Amniotic epithelial cell (primary cell): ENCODE measurements around the gene NRIP1.
A peak's percentile ranks its signal among the peaks of the same experiment; 100 is the strongest.
"Not testable (repeated sequence)": the region's sequence is repeated elsewhere in the genome, so short reads cannot be mapped to it uniquely, and the experiment has no call there.

Experiments
- DNase-seq: peaks from one replicate; pipeline ENCODE4 v3.0.0-alpha.2; 2010; ENCODE audit warnings: low read depth

NRIP1 gene

GRCh38 chr21:15037900-15038293 lies 26.9 kb downstream of the NRIP1 start:
- DNase-seq = no peak

DNA sequence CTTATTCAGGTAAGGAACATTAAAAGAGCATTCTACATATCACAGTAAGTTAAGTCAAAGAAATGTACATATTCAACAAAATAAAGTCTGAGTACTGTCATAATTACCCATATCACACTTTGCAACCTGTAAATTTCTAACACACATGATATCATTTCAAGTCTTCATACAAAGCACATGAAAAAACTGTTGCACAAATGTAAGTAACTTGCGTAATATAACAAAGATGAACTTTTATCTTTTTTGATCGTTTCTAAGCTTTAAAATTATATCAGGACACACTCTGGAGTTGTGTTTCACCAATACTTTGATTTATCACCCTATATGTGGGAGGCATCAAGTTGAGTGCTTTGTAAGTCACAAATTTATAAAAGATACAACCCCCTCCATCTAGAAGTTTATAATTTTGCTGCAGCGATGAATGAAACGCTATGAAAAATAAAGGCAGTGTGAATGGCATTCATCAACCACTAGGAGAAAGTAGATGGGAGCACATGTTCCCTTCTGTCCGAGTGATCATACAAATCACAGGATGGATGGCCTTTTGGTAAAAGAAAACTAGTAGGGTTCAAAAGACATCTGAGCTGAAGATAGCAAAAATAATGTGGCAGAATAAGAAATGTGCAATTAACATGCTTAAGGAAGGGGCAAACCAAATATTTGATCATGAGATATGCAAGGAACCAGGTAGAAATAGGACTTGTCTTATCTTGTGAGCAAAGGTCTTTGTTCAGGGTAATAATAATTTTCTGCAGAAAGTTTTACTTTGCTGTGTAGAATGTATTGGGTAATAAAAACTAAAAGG lies 27.5 kb downstream of the NRIP1 start:
- DNase-seq = no peak

DNA sequence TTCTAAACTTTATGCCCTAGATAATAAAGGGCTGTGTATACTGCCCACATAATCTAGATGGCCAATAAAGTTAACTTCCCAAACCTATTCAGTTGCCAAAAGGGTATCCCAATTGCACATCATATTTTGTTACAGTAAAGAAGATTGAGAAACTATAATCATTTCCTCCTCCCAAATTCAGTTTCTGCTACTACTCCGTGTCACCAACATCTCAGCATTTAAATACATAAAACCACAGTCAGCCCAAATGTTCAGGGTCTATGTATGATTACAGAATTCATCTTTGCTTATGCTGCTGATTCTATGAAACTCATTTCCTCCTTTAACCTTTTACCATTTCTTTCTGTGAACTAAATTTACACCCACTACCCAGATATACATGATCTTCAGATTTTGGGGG lies 28.6 kb downstream of the NRIP1 start:
- DNase-seq = no peak

GRCh38 chr21:15034126-15034853 lies 30.5 kb downstream of the NRIP1 start:
- no peak for DNase-seq

DNA sequence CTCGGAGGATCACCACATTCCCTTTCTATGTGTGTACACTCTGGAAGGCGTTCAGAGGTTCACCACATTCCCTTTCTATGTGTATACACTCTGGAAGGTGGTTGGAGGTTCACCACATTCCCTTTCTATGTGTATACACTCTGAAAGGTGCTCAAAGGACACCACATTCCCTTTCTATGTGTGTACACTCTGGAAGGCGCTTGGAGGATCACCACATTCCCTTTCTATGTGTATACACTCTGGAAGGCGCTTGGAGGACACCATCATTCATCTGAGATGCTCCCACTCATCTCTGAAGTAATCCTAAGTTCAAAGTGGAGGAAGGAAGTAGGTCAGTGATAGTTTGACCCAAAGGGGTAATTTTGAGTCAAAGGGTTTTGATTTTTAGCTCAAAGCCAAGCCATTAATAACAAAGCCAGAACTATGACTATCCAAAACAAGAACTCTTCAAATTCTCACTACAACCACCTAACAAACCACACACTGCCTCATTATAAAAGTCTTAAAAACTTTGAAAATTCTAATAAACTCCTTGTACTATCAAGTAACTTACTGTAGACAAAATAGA lies 32.9 kb downstream of the NRIP1 start:
- peak; percentile 84 for DNase-seq

DNA sequence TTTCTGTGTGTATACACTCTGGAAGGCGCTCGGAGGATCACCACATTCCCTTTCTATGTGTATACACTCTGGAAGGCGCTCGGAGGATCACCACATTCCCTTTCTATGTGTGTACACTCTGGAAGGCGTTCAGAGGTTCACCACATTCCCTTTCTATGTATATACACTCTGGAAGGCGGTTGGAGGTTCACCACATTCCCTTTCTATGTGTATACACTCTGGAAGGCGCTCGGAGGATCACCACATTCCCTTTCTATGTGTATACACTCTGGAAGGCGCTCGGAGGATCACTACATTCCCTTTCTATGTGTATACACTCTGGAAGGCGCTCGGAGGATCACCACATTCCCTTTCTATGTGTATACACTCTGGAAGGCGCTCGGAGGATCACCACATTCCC lies 33.4 kb downstream of the NRIP1 start:
- DNase-seq = not testable (repeated sequence)

- DNase-seq = peak; percentile 51
Observed at GRCh38 chr21:15030861-15031260, 33.9 kb downstream of the NRIP1 start.

GRCh38 chr21:15029077-15029476 lies 35.7 kb downstream of the NRIP1 start:
- DNase-seq = no peak

GRCh38 chr21:15028186-15028585 lies 36.6 kb downstream of the NRIP1 start:
- DNase-seq = no peak

DNA sequence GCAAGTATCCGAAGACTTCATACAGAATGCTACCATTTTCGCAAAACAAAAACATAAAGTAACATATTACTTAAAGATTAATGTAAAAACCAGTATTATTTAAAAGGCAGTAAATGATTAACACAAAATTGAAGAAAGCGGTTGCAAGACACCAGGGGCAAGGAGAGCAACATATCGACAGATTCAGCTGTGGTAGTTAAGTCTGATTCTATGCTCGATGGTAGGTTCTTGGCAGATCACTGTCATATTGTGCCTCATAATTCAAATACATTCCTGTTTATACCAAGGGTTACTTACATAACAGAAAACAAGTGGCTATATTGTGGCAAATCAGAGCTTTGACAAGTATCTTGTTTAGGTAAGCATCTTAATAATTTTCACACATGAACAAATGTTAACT lies 37.7 kb downstream of the NRIP1 start:
- no peak for DNase-seq

- DNase-seq = no peak
Observed at GRCh38 chr21:15026370-15026769, 38.4 kb downstream of the NRIP1 start.

DNA sequence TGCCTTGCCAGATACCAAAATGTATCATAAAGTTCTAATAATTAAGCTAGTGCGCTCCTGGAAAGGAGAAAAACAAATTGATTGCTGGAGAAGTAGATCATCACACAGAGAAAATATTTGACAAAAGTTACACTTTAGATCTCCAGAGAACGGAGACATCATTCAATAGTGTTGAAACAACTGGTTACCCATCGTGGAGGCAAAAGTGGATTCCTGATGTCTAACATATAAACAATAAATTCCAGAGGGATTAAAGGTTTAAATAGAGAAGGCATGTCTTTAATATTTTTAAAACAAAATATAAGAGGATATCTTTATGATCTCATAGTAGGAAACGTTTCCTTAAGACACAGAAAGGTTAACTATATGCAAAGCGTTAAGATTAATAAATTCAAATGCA lies 41.0 kb downstream of the NRIP1 start:
- DNase-seq = peak; percentile 86

- DNase-seq = peak; percentile 41
Observed at GRCh38 chr21:15022608-15023261, 42.1 kb downstream of the NRIP1 start.

DNA sequence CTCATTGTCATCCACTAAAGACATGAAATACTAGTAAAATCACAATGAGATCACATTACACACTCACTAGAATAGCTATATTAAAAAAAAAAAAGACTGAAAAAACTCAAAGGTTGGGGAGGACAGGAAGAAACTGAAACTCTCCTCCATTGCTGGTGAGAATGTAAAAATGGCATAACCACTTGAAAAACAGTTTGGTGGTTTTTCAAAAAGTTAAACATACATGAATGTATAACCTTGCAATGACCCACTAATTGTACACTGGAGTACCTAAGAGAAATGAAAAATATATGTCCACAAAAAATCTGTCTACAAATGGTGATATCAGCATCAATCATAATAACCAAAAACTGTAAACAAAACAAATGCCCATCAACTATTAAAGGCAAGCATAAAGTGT lies 44.0 kb downstream of the NRIP1 start:
- DNase-seq = no peak

DNA sequence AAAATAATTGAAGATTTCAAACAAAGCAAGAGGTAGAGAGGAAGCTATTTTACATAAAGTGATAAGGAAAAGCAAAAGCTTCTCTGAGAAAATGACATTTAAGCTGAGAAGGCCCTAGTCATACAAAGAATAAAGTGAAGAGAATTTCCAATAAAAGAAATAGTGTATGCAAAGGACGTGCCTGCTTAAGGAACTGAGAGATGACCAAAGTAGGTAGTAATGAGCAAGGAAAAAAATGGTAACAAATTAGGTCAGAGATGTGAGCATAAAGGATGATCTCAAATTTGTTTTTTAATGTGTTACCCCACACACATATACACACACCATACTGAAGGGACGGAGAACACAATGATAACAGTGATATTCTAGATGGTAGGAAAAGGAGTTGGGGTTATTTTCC lies 46.4 kb downstream of the NRIP1 start:
- DNase-seq = no peak

DNA sequence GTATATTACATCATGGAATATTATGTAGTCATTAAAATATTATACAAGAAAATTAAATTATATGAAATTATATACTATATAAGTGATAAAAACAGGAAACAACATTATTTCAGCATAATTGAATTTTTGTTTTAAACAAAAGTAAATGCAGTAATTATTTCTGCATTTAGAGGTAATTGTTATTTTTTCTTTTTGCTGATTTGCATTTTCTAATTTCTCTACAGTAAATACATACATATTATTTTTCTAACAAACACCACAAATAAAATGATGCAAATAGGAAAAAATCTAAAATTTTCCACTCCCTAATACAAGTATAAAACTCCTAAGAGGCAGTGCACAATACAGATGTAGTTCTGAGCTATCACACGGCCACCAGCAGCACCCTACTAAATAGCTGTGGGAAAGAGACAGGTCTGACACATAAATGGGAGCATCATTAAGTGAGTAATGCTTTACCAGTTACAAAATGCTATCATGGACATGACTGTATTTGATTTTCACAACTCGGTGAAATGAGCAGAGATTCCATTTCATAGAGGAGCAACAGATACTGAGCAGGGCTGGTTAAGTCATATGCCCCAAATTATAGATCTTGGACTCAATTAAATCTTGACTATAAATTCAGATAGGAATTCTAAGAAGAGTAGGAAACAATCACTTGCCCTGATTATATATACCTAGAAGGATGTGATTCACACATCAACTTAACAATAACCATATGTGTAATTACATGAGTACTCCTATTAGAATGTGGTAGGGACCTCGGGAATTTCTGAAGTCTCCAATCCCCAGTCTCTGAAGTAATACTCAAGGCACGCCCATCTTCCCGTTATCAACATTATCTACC lies 49.0 kb downstream of the NRIP1 start:
- peak; percentile 86 for DNase-seq

DNA sequence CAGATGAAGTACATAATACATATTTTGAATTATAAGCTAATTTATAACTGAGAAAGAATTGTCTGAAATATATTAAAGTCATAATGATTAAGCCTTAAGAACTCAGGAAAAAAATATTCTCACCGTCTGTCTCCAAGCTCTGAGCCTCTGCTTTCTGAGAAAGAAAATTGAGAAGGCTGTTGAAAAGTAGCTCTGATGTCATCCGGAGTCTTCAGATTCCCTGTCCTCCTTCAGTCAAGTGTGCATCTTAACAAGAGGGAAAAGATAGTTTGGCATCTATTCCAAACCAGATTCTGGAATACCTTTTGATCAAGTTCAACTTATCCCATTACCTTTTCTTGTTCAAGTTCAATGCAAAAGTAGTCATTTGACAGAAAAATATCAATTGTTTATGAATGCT lies 50.6 kb downstream of the NRIP1 start:
- no peak for DNase-seq

GRCh38 chr21:15011967-15012366 lies 52.8 kb downstream of the NRIP1 start:
- no peak for DNase-seq

DNA sequence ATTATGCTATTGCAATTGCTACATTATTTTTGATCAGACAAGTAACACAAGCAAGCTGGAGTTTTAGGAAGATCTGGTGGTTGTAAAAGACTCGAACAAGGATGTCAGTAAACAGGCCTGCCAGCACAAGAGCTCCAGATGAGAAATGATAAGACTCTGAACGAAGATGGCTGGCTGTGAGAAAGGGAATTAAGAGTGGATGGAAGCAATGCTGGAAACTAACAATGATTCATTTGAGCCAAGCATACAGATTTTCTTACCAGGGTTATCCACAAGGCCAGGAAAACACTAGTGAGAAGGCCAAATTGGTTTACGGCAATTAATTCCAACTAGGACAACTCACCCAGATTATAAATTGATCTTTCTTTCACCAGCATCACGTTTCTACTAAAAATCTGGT lies 54.2 kb downstream of the NRIP1 start:
- DNase-seq = peak; percentile 90

GRCh38 chr21:15009837-15010363 lies 54.9 kb downstream of the NRIP1 start:
- DNase-seq = peak; percentile 93

GRCh38 chr21:15007716-15008296 lies 57.0 kb downstream of the NRIP1 start:
- DNase-seq = peak; percentile 58
